NCI-H187 (cell line): ENCODE data around the gene ATP13A3.
"Not testable (repeated sequence)": the region's sequence is repeated elsewhere in the genome, so short reads cannot be mapped to it uniquely, and the experiment has no call there.

Experiments used
- DNase-seq, 2 experiments: peaks; one replicate each; lab custom pipeline; 2025; lab: John Stamatoyannopoulos, UW

ATP13A3 gene

GRCh38 chr3:194499516-194499915 lies 12.7 kb upstream of the ATP13A3 start:
- not testable (repeated sequence) for DNase-seq

DNA sequence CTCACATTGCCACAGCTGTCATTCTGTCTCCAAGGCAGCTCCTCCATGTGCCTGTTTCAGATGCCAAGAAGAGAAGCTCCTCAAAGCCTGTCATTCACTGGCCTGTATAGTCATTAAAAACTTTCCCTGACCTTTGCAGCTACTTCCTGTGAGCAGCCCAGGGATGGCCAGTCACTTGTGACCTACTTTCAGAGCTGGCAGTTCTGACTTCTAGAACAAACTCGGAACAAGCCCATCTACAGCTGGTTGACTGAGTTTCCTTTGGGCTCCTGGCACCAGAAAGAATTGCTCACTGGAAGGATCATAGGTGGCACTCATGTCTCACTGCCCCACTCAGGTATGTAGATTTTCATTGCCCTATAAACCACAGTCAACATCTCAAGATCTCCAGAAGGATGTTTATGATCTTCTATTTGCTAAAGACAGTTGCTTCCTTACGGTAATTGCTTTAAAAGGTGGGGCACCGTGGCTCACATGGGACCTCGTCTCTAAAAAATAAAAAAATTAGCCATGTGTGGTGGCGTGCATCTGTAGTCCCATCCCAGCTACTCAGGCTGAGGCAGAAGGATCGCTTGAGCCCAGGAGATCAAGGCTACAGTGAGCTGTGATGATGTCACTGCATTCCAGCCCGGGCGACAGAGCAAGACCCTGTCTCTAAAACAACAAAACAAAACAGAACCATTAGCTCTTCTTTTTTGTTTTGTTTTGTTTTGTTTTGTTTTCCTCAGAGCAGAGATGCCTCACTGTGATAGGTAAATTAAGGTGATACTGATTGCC lies 11.2 kb upstream of the ATP13A3 start:
- no peak for DNase-seq

GRCh38 chr3:194496217-194496919 lies 9.6 kb upstream of the ATP13A3 start:
- DNase-seq: no peak

DNA sequence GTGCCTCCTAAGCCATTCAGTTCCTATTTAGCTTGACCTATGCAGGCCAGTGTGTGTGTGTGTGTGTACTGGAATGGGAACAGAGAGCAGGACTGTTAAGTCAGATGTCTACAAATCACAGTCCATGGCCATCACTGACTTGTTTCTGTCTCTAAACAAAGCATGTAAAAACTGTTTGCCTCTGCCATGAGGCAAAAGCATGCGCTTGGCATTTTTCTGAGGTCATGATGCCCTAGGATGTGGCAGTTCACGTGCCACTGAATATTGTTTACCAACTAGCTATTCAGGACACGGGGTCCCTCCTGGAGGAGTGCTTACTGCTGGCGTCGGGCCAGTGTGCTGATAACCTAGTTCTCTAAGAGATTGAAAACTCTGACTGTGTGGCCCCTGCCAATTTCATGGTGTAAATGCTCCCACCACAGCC lies 8.2 kb upstream of the ATP13A3 start:
- no peak for DNase-seq

GRCh38 chr3:194493995-194494927 lies 7.5 kb upstream of the ATP13A3 start:
- not testable (repeated sequence) for DNase-seq

DNA sequence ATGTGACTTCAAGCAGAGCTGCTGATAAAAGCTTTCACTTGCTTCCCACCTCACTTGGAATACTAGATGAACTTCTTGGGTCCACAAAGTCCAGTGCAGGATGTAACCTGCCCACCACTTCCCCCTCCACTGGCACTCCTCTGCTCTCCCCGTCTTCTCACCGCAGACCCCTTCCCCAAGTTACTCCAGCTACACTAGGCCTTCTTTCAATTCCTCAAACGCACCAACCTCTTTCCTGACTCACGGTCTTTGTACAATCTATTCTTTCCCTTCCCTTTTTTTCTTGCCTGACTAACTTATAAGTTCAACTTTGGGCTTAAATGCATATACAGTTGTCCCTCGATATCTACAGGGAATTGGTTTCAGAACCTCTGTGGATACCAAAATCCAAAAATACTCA lies 5.2 kb upstream of the ATP13A3 start:
- no peak for DNase-seq

GRCh38 chr3:194489736-194490612 lies 3.2 kb upstream of the ATP13A3 start:
- no peak for DNase-seq

DNA sequence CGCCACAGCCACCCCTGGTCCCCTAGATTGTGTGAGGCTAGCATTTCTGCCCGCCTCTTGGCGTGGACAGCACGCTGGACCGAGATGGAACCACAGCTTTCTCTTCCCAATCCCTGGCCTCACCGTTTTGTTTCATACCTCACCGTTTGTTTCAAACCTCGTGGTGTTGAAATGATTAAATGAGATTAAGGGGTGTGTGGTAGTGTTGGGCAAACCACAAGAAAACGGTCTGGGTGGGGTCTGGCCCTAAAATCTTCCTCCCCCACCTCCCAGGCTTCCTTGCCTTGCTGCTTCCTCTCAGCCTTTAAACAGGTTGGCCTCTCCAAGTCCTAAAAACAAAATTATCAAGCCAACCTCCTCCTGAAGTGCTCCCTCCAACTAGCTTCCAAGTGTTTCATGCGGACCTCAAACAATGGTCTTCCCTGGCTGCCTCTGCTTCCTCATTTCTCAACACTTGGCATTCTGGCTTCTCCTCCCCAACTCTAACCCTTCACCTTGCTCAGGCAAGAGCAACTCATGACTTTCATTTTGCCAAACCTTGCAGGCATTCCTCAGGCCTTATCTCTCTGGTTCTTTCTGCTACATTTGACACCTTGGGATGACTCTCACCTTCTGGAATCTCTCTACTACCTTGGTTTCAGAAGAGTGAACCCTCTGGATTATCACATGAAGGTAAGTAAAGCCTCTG lies 1.4 kb upstream of the ATP13A3 start:
- no peak for DNase-seq

GRCh38 chr3:194487289-194488054 lies 670 bp upstream of the ATP13A3 start:
- DNase-seq: no peak

- no peak for DNase-seq
These were observed 792 bp downstream of the ATP13A3 start for GRCh38 chr3:194485881-194486539.

GRCh38 chr3:194485468-194485880 lies 1.3 kb downstream of the ATP13A3 start:
- no peak for DNase-seq

DNA sequence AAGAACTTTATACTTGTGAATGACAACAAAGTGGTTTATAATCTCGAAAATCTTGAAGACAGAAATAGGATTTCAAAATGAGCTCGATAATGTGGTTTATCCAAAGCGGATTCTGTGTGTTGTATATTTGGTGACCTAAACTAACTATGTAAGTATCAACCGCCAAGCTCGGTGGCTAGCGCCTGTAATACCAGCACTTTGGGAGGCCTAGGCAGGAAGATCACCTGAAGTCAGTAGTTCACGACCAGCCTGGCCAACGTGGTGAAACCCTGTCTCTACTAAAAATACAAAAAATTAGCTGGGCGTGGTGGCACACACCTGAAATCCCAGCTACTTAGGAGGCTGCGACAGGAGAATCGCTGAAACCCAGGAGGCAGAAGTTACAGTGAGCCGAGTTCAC lies 2.2 kb downstream of the ATP13A3 start:
- DNase-seq: no peak

DNA sequence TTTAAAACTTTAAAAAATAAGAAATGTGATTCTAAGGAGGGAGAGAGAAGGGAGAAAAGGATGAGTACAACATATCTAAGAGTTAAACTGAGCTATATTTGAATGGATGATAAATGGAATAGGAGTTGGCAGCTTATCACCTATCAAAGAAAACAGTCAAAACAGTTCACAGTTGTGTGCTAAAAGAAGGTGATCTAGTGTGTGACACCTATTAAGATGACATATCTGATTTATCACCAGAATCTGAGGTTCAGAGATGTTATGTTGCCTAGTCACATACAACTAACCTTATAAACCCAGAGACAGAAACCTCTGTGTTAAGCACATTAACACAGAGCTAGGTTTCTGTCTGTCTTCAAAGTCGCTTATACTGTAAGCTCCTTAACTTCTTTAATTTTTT lies 3.0 kb downstream of the ATP13A3 start:
- no peak for DNase-seq

DNA sequence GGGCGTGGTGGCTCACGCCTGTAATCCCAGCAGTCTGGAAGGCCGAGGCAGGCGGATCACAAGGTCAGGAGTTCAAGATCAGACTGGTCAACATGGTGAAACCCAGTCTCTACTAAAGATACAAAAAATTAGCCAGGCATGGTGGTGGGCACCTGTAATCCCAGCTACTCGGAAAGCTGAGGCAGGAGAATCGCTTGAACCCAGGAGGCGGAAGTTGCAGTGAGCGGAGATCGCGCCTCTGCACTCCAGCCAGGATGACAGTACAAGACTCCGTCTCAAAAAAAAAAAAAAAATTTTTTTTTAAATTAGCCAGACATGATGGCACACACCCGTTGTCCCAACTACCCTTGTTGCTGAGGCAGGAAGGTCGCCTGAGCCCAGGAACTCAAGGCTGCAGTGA lies 4.0 kb downstream of the ATP13A3 start:
- DNase-seq: not testable (repeated sequence)

DNA sequence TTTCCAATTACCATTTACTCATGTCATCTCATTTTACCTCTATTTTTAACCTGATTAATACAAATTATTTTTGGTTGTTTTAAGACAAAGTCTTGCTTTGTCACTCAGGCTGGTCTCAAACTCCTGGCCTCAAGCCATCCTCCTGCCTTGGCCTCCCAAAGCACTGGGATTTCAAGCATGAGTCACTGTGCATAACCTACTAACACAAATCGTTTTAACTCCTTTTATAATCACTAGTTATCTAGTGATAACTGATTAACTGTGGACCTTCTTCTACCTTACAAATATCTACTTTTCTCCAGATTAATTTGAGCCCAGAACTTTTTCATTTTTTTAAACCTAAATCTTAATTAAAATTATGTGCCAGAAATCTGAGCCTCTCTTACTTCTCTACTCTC lies 4.6 kb downstream of the ATP13A3 start:
- DNase-seq: no peak

- no peak for DNase-seq
These were observed 5.1 kb downstream of the ATP13A3 start for GRCh38 chr3:194481525-194482195.

GRCh38 chr3:194481103-194481502 lies 5.7 kb downstream of the ATP13A3 start:
- DNase-seq: no peak

GRCh38 chr3:194476784-194477183 lies 10.0 kb downstream of the ATP13A3 start:
- DNase-seq: no peak

DNA sequence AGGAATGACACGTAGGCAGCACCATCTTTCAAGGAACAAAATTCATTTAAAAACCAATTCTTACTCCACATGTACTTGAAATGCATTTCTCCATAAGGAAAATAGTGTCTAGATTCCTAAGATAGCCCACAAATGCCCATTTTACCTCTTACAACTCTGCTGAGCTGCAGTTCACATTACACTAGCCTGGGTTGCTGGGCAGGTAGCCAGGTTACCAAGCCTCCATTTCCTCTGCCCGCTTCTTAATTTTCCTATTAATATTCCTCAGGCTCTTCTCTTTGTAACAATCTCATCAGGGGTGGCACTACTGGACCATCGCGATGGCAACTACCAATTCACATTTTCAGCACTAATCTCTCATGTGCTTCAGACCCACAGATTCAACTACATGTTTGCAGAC lies 10.8 kb downstream of the ATP13A3 start:
- no peak for DNase-seq
